GM19455 (cell line): ENCODE measurements around the gene ZNF19.
"Not testable (repeated sequence)": the region's sequence is repeated elsewhere in the genome, so short reads cannot be mapped to it uniquely, and the experiment has no call there.

ENCODE experiments used
- ATAC-seq: cut with Tn5 transposase; IDR thresholded peaks from one replicate; pipeline ENCODE4 v1.9.1; 2021; ENCODE audit not compliant: unreplicated experiment

ZNF19 gene

DNA sequence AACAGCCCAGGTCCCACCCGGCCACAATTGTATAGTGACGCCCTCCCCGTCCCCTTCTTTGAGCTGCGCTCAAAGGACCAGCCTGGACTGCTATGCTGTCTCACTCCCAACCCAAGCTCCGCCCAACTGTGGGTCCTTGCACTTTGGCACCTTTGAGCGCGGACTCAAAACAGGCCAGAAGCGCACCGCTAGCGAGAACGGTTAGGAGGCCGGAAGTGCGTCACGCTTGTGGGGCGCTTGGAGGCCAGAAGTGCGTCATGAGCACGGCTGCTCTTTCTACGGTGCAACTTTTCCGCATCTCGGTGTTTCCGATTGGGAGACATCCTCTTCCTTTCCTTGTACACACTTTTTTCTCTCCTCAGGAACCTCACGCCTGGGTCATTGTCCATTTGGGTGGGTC lies at the start of gene ZNF19:
Gene ZNF19 (minus strand): TSS at position 203 of the 400 bp plus-strand sequence. CDS start 7,210 bp downstream, outside the sequence.
- ATAC-seq: no peak

DNA sequence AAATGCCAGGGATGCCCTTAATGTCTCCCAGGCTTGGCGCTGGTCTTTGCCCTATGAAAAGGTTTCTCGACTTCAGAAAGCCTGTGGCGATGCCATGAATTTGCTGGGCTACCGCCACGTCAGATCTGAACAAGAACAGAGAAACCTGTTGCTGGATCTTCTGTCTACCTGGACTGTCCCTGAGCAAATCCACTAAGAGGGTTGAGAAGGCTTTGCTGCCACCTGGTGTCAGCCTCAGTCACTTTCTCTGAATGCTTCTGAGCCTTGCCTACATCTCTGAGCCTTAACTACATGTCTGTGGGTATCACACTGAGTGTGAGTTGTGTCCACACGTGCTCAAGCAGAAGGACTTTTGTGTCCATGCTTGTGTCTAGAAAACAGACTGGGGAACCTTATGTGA lies 48.5 kb upstream of the ZNF19 start:
- ATAC-seq: no peak

DNA sequence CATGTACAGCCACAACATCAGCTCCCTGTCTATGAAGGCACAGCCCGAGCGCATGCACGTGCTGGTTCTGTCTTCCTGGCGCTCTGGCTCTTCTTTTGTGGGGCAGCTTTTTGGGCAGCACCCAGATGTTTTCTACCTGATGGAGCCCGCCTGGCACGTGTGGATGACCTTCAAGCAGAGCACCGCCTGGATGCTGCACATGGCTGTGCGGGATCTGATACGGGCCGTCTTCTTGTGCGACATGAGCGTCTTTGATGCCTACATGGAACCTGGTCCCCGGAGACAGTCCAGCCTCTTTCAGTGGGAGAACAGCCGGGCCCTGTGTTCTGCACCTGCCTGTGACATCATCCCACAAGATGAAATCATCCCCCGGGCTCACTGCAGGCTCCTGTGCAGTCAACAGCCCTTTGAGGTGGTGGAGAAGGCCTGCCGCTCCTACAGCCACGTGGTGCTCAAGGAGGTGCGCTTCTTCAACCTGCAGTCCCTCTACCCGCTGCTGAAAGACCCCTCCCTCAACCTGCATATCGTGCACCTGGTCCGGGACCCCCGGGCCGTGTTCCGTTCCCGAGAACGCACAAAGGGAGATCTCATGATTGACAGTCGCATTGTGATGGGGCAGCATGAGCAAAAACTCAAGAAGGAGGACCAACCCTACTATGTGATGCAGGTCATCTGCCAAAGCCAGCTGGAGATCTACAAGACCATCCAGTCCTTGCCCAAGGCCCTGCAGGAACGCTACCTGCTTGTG lies 47.8 kb upstream of the ZNF19 start:
- no peak for ATAC-seq

DNA sequence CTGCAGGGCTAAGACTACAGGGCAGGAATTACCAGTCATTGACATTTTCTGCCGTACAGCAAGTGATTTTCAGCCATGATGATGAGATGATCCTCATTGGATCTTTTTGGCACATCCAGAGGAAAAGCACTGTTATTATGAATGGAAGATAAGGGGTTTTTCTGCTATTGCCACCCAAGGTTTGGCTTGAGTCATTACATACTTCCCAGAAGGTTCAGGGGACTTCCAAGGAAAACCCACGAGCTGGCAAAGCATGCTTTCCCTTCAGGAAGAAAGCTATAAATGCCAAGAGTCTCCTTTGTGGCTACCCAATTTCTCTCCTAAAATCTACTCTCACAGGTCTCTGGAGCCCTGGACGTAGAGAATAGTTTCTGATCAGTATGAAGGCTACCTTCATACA lies 43.2 kb upstream of the ZNF19 start:
- ATAC-seq: no peak

DNA sequence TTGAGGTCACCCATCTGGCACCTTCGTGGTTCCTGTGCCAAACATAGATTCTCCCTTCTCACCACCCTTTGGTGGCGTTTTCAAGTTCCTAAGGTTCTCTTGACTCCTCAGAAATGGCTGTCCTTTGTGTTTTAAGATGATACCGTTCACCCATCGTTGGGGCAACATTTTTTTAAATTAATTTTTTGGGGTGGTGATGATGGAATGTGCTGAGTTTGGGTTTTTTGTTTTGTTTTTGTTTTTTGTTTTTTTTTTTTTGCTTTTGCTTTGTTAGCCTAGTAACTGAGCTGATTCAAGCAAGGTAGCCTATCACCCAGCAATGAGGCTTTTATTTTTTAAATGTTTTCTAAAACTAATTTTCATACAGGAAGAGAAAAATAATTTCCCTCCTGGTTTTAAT lies 39.7 kb upstream of the ZNF19 start:
- no peak for ATAC-seq

DNA sequence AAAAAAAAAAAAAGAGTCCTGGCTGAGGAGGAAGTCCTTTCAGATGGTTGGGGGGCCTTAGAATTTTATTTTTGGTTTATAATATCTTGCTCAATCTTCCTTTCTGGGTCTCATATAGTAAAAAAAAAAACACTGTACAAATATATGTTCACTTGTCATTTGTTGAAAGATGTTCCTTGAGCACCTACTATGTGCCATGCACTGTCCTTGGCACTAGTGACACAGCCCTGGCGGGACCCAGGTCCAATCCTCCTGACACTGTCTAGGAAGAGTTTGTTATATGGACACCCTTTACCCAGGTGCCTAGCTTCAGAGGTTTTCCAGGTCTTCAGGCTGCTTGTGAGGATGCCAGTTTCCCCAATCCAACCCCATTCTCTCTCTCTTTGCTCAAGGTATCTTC lies 39.1 kb upstream of the ZNF19 start:
- ATAC-seq: no peak

DNA sequence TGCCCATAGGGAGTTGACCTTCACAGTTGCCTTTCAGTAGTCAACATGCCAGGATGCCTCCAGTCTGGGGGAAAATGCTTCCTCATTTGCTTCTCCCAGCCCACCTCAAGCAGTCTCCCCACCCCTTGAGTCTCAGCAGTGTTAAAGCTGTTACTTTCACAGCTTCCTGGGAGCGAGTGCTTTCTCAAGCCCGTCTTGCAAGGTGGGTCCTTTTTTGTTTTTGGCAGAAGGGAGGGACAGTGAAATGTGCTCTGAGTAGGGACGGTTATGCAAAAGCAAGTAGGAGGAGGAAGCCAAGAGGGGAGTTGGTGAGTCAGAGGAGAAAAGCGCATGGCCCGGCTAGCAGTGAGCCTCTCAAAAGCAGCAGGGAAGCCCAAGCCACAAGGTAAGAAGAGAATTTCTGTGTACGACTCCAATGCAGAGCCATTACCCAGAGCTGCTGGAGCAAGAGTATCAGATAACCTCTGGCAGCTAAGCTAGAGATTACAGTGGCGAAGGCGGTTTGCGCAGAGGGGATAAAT lies 37.0 kb upstream of the ZNF19 start, which contains the start of gene CHST4:
Gene CHST4 (plus strand): TSS at position 316 of the 521 bp plus-strand sequence. CDS start 10,252 bp downstream, outside the sequence.
- no peak for ATAC-seq

DNA sequence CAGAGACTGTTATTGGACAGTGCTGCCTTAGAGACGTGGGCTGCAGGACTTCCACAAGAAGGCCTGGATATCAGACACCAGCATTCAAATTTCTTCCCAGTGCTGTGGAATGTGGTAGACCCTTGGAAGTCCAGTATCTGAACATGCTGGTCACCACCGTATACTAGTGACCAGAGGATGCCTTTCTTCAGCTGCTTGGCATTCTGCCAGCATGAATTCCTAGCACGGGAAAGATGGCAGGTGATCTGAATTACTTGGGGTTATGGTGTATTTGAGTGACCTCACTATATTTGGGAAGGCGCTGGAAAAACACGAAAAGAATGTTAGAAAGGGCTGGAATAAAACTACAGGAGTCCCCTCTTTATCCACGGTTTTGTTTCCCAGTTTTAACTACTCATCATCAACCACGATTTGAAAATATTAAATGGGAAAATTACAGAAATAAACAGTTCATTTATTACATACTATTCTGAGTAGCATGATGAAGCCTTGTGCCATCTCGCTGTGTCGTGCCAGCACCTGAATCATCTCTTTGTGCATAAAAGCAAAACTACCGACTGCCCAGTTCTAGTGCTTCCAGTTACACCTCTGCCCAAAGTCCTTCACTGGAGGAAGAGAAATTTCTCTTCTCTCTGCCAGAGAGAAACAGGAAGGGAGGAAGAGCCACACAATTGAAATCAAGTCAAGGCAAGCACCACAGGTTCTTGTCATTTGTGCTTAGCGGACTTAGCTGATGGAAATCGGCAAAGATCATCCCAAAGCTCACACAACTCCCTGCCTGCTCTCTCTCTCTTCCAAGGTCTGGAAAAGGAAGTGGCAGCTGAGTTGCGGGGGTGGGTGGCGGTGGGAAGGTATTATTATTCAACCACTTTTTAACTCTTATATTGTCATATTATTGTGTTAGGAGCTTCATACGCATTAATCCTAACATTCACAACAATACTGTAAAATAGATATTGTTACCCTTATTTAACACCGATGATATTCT lies 35.7 kb upstream of the ZNF19 start:
- no peak for ATAC-seq

DNA sequence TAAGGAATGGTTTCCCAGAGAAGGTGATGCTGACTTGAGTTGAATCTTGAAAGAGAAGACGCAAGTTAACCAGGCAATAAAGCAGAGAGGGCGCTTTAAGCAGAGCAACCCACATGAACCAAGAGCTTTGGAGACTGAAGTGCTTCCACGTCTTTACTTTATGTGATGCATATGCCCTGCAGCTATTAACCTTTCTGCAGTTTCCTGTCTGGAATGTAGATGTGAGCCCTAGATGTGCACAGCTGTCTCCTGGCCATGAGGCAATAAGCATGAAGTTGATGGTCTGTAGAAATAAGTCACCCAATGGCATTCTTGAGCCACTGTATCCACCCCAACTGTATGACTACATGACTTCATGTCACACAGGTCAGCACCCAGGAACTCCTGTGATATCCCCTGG lies 31.4 kb upstream of the ZNF19 start:
- ATAC-seq: no peak

DNA sequence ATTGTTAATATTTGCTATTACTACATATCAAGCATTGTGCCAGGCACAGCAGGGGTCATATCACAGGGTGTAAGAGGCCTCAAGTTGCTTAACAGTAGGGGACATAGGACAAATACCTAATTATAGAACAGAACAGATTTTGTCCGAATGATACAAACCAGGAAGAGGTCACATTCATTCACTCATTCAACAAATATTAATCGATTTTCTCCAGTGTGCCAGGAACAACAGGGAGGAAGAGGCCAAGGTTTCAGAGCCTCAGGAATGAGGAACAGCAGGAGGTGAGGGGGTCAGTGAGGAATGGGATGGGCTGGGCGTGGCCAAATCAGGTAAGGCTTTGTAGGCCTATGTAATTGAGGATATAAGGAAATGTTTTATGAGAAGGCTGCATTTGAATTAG lies 25.9 kb upstream of the ZNF19 start:
- ATAC-seq: no peak

DNA sequence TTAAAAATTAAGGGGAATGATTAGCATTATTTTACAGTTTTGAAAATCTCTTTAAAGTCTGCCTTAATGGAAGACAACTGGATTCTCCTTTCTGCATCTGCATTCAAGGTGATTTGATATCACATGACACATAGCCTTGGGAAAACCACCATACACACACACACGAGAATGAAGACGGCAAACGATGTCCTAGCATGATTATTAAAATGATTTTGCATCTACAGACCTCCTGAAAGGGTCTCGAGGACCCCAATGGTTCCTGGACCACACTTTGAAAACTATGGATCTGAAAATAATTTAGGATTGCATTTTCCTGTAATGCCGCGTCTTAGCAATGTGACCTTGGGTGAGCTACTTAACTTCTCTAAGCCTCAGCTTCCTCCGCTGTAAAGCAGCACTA lies 25.4 kb upstream of the ZNF19 start:
- no peak for ATAC-seq

DNA sequence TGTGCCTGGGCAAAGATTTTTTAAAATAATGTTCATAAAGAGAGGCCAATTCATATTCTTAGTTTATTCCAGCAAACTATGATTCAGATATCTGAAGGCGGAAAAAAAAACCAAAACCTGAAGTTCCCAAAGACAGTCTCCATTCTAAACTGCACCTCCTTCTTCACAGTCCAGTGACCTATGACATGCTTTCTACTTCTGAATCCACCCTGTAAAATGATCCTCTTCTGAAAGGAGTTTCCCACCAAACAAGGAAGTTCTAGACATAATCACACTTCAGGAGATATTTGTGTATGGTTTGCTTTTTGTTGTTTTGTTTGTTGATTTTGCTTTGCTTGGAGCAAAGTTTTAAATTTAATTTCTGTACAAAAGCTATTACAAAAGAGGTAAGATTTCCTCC lies 24.2 kb upstream of the ZNF19 start:
- ATAC-seq: no peak

DNA sequence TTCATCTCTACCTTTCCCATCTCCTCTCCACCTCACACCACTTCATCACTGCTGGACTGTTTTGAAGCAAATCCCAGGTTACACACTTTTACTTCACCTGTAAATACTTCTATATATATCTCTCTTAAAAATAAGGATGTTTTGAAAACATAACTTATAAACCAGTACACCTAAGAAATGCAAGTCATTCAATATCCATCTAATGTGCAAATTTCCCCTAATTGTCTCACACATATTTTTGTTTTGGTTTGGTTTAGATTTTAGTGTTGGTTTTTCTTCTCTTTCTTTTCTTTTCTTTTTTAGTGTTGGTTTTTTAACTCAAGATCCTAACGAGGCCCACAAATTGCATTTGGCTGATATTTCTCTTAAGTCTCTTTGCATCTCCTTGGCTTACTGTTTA lies 17.9 kb upstream of the ZNF19 start:
- ATAC-seq: no peak

DNA sequence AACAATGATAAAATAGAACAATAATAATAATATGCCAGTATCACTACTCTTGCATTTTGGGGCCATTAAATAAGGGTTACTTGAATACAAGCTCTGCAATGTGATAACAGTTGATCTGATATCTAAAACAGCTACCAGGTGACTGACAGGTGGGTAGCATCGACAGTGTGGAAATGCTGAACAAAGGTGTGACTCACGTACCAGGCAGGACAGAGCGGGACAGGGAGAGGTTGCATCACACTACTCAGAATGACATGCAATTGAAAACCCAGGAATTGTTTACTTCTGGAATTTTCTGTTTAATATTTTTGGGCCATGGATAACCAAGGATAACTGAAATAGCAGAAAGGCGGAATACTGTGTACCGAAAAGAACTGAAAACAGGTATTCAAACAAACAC lies 15.8 kb upstream of the ZNF19 start:
- ATAC-seq: no peak

DNA sequence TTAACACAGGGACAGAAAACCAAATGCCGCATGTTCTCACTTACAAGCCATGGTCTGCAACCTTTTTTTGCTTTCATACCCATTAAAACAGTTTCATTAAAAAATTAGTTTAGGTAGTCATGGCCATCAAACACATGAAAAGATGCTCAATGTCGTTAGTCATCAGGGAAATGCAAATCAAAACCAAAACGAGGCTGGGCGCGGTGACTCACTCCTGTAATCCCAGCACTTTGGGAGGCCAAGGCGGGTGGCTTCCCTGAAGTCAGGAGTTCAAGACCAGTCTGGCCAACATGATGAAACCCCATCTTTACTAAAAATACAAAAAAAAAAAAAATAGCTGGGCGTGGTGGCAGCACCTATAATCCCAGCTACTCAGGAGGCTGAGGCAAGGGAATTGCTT lies 14.9 kb upstream of the ZNF19 start:
- not testable (repeated sequence) for ATAC-seq

DNA sequence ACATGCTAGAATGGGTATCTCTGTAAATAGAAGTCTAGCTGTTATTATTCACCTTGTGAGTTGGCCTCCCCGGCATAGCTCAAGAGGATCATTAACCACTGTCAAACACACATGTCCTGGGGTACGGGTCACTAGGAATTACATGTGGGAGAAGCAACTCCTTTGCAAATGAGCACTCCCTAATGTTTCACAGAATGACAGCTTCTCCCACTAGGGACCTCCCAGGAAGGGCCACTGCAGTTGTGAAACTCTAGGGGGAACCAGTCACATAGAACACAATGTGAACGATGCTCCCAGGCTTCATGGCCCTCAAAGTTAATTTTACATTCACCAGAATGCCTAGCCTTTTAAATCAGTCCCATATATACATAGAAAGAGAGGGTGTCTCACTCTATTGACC lies 12.4 kb upstream of the ZNF19 start:
- no peak for ATAC-seq

DNA sequence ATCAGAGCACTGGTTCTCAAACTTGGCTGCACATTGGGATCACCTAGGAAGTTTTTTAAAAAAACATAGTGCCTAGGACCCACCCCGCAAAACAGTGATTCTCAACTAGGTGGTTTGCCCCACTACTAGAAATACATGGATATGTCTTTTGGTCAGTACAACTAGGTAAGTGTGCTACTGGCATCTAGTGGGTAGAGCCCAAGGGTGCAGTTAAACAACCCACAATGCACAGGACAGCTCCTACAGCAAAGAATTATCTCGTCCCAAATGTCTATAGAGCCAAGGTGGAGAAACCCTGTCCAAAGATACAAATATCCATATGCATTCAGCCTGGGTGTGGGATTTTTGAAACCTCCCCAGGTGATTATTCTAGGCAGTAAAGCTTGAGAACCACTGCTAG lies 11.8 kb upstream of the ZNF19 start:
- ATAC-seq: no peak

DNA sequence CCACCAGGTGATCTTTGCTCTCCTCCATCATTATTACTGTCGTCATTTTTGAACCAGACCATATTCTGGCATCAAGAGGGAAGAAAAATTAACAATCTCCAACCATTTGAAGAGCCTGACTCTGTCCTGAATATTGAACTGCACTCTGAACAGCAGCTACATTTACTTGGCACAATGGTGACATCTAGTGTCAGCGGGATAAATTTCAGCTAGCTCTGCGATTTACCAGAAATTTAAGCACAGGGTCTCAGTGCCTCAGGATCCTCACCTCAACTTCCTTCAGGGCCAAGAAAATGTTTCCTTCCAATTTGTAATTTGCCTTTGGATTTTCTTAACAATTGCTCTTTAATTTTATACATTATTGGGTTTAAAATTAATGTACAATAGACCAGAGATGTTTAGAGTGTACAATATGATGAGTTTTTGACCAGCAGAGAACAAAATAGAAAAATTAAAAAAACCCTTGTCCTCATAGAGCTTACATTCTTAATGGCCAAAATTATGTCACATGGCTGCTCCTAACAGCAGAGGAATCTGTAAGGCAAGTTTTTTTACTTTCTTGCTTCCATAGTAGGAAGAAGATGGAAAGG lies 10.7 kb upstream of the ZNF19 start:
- ATAC-seq: no peak

DNA sequence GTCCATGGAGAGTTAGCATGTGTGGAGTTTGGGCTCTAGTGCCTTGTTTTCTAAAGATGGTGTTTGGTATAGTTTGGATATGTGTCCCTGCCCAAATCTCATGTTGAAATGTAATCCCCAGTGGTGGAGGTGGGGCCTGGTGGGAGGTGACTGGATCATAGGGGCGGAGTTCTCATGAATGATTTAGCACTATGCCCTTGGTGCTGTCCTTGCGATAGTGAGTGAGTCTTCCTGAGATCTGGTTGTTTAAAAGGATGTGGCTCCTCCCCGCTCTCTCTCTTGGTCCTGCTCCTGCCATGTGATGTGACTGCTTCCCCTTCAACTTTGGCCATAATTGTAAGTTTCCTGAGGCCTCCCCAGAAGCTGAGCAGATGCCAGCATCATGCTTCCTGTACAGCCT lies 8.9 kb upstream of the ZNF19 start:
- no peak for ATAC-seq

DNA sequence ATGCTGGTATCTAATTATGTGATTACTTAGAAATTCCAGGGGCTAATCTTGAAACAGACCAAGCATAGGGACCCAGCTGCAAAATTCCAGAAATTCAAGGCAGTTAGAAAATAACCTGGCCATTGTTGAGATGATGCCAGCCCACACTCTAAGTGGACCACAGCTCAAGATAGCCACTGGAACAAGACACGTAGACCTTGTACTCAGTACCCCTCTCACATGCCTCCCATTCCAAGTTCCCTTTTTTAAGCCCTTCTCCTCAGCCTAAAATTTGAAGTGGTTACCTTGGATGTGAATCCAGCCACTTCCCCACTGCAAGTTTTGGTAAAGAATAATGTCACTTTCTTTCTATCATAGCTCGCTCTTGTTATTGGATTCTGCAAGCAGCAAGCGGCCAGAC lies 4.1 kb upstream of the ZNF19 start:
- no peak for ATAC-seq

DNA sequence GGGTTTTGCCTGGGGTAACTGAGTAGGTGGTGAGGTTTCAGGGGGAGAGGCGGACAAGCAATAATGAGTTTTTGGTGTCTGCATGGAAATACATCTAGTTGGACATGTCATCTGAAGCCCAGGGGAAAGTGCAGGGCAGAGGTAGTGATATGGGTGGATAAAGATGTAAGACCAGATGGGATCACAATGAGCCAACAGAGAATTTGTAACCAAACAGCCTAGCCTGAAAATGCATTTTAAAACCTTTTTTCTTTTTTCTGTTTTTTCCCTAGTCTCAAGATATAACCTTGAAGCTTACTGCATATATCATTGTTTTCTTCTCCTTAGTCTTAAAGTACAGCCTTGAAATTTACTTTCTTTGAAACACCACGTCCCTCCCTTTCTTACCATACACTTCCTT lies 3.7 kb upstream of the ZNF19 start:
- no peak for ATAC-seq
